HG03103 (cell line): ENCODE data around the gene CDNF.
"Not testable (repeated sequence)": the region's sequence is repeated elsewhere in the genome, so short reads cannot be mapped to it uniquely, and the experiment has no call there.

ENCODE experiments used
- ATAC-seq: cut with Tn5 transposase; IDR thresholded peaks from one replicate; pipeline ENCODE4 v1.9.1; 2021; ENCODE audit warnings: low read depth; ENCODE audit not compliant: unreplicated experiment

Gene CDNF

DNA sequence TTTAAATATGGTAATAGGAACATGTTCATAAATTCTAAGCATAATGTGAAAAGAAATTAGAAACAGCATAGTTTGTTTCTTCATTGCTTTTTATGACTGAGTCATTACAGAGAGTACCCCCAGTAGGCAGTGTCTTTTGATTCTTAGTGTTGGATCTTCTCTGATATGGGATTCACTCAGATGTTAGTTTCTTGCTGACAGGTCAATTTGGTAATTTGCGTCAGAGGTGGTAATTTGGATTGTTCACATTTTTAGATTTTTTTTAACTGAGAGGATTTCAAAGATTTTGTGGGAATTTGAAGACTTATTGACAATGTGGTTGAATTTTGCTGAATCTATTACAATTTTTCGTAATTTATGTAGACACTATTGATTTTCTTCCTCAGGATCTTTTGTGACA is 2.3 kb upstream of the CDNF start:
- ATAC-seq: no peak

DNA sequence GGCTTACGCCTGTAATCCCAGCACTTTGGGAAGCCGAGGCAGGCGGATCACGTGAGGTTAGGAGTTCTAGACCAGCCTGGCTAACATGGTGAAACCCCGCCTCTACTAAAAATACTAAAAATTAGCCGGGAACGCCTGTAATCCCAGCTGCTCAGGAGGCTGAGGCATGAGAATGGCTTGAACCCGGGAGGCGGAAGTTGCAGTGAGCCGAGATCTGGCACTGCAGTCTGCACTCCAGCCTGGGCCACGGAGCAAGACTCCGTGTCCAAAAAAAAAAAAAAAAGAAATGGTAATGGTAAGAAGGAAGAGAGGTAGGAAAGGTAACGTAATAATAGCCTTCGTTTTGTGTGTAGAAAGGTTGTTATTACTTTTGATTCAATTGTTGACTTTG is 1.5 kb upstream of the CDNF start:
- no peak for ATAC-seq

DNA sequence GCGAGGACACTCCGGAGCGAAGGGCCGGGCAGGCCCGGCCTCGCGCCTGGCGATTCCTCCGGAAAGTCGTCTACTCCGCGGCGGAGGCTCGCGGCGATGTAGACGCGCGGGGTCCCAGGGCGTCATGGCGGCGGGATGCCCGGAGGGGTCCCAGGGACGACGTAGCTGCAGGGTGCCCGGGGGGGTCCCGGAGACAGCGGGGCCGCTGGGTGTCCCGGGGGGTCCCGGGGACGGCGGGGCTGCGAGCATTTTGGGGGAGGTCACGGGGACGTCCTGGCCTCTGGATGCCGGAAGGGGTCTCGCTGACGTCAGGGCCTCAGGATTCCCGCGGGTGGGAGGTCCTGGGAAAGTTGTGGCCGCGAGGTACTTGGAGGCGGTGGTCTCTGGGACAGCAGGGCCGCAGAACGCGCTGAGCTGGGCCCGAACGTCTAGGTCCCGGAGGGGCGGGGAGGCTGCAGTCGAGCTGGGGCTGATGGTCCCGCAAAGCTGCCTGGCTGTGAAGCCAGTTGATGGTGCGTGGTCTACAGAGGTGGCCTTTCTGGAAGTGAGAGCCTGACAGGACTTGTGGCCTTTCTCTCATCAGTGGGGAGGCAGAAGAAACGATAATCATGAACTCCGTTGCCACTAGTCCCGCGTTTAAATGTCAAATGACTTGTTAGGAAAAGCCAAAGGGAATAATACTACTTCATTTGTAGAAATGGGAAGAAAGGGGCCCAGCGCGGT is 906 bp upstream of the CDNF start:
- ATAC-seq: no peak

DNA sequence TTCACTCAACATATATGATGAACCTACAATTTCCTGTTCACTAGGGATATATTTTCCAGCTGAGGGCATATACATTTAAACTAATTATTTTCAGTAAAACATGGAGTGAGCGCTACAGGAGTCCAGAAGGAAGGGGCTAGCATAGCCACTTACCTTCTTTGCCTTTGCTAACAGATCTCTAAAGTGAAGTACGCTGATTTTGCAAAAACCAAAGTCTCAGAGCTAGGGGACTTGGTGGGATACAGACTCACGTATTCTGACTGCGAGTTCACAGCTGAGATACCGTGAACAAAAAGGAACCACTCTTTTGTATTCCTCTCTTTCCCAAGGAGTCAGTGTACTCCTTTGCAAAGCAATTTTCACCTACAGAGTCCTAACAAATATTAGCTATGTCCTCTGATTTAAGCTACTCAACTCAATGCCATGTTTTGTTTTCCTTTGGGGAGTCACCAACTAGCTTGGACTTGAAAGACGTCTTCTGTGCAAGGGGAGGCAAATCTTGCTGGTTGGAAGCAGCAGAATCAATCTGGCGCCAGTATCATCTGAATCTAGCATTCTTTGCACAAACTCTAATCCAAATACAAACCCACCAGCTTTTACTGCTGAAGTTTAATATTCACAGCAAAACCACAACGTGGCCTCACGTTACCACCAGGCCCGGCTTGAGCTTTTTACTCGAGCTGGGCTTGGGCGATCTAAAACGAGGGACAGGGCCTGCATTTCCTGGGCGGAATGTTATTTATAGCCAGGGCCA is 657 bp downstream of the CDNF start:
- no peak for ATAC-seq

DNA sequence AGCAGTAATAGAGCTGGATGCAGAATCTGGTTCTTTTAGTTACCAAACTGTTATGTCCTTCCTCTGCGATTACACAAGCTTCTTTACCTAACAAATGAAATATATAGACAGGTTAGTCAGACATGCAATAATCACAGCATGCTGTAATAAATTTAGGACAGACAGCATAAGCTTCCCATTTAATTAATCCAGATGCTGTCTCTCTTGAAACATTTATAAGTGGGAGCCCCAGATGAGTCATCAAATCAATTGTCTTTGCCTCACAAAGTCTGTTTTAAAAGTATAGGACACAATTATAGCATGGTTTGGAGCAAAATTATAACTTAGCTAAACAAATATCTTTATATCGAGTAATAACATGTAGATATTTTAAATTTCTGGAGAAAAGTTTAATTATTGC is 1.6 kb downstream of the CDNF start:
- no peak for ATAC-seq

DNA sequence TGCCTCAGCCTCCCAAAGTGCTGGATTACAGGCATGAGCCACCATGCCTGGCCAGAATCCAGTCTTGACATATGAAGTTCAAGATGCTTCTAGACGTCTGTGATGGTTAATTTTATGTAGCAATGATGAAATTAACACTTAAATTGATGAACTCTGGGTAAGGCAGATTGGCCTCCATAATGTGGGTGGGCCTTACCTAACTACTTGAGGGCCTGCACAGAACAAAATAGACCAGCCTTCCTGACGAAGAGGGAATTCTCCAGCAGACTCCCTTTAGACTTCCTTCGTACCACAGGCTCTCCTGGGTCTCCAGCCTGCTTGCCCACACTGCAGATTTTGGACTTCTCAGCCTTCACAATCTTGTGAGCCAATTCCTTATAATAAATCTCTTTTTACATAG is 4.7 kb downstream of the CDNF start:
- no peak for ATAC-seq

DNA sequence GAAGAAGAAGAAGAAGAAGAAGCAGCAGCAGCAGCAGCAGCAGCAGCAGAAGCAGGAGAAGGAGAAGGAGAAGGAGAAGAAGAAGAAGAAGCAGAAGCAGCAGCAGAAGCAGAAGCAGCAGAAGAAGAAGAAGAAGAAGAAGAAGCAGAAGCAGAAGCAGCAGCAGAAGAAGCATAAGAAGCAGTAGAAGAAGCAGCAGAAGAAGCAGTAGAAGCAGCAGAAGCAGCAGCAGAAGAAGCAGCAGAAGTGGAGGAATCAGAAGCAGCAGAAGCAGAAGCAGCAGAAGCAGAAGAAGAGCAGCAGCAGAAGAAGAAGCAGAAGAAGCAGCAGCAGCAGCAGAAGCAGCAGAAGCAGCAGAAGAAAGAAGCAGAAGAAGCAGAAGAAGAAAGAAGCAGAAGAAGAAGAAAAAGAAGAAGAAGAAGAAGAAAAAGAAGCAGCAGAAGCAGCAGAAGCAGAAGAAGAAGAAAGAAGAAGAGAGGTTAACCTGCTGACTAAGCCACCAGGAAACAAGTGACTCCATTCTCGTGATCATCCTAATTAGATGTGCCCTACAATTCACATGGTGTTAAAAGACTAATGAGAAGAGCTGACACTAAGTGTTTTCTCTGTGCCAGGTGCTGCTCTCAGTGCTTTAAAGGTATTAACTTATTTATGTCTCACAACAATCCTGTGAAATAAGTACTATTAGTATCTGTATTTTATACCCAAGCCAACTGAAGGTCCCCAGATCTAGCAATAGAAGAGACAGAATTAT is 11.6 kb downstream of the CDNF start:
- ATAC-seq: no peak

DNA sequence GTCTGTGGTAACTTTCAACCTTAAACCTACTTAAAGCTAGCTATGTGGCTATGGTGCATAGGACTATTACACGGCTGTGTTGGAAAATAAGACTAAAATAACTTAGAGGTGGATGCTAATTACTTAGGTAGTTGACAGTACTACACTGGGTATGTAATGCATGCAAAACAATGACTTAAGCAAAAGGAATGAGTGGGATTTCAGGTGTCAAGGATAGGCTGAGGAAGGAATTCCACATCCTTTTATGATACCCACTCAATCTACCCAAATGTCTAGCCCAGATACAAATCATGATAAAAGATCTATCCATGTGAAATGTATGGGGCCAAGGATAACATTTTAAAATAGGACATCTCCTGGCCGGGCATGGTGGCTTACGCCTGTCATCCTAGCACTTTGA is 13.9 kb downstream of the CDNF start:
- ATAC-seq: no peak

DNA sequence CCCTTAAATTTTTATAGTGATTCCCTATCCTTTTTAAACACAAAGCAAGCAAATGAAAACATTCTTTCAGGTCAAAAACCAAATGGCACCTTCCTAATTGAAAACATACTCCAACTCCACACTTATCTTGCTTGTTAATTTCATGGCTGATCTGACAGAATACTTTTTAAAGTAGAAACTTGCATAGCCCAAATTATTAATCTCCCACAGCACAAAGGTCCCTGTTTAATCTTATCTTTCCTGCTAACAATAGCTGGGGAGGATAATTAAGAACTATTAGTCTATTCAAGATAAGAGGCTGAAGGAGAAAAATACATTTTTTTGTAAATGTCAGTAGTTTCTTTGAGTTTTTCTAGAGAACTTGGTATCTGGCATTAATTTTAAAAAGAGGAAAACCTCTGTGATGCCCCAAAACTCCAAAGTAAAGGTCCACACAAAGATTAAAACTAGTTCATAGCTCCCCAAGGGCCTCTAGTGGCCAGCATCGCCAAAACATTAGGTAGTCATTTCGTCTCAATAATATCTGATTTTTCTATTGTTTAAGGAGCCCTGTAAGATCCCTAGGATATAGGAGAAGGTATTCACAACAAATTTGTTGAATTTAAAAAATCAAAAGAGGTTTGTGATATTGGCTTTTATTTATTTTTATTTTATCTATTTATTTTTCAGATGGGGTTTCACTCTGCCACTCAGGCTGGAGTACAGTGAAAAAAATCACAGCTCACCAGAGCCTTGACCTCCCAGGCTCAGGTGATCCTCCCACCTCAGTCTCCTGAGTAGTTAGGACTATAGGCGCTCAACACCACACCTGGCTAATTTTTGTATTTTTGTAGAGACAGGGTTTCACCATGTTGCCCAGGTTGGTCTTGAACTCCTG is 14.7 kb downstream of the CDNF start:
- ATAC-seq: no peak

DNA sequence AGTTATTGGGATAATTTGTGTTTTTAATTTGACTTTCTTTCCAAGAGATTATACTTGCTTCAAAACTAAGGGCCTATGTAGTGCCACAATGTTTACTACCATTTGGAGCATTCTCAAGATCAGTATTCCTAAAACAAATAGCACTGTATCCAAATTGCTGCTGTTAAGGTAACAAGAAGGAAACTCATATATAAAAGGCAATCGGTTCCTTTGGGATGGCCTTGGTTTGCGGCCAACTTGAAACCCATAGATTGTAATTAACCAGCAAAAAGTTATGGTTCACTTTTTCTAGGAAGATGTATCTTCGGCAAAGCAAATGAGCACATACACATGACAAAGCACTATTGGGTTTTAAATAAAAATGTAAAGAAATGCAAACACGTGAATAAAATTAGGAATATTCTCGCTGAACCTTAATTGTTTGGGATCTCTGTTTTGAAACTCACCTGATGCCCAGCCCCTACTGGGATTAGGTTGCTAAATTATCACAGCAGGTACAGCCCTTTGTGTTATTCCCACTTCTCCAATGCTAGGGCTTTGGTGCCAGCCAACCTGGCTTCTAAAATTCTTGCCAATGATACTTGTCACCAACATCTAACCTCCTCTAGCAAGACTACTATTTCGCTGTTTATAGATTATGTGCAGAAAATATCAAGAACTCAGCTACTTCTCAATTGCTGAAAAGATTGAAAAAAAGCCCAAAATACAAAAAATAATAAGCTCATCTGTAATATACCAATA is 16.0 kb downstream of the CDNF start:
- ATAC-seq: no peak

DNA sequence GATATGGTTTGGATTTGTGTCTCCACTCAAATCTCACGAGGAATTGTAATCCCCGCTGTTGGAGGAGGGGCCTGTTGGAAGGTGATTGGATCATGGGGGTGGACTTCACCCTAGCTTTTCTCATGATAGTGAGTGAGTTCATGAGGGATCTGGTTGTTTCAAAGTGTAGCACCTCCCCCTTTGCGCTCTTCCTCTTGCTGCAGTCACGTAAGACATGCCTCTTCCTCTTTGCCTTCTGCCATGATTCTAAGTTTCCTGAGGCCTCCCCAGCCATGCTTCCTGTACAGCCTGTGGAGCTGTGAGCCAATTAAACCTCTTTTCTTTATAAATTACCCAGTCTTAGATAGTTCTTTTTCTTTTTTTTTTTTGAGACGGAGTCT is 17.1 kb downstream of the CDNF start:
- no peak for ATAC-seq

DNA sequence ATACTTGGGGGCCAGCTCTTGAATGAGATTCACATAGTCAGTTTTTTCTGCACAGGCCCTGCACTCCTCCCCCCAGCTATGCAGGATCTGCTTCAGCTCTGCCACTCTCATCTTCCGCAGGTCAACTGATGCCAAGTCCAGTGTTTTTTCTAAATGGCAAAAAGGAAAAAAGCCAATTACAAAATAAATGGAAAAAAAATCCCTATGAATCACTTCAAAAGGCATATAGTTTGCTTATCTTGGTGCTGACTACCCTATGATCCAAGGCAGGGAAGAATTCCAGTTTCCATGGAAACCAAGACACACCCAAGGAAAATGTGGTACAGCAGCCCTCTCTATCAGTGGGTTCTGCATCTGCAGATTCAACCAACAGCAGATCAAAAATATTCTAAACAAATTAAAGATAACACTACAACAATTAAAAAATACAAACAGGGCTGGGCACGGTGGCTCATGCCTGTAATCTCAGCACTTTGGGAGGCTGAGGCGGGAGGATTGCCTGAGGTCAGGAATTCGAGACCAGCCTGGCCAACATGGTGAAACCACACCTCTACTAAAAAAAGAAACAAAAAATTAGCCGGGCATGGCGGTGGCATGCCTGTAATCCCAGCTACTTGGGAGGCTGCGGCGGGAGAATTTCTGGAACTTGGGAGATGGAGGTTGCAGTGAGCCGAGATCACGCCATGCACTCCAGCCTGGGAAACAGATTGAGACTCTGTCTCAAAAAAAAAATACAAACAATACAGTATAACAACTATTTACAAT is 17.6 kb downstream of the CDNF start:
- ATAC-seq: no peak

DNA sequence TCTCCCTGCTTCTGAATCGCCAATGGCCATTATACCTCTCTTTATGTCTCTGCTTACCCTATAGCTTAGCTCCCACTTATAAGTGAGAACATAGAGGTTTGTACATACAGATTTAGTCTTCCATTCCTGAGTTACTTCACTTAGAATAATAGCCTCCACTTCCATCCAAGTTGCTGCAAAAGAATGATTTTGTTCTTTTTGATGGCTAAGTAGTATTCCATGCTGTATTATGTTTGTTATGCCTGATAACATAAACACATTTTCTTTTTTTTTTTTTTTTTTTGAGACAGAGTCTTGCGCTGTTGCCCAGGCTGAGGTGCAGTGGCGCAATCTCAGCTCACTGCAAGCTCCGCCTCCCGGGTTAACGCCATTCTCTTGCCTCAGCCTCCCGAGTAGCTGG is 21.1 kb downstream of the CDNF start:
- ATAC-seq: not testable (repeated sequence)

DNA sequence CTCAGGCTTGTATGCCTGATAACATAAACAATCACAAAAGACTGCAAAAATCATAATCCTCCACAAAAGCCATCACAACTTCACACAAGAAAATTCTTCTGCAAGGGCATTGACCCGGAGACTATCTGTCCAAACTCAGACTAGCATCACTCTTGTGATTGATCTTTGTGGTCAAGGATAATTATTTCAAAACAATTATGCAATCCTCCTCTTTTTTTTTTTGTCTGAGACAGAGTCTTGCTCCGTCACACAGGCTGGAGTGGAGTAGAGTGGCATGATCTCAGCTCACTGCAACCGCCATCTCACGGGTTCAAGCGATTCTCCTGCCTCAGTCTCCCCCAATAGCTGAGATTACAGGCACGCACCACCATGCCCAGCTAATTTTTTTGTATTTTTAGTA is 22.2 kb downstream of the CDNF start:
- no peak for ATAC-seq

DNA sequence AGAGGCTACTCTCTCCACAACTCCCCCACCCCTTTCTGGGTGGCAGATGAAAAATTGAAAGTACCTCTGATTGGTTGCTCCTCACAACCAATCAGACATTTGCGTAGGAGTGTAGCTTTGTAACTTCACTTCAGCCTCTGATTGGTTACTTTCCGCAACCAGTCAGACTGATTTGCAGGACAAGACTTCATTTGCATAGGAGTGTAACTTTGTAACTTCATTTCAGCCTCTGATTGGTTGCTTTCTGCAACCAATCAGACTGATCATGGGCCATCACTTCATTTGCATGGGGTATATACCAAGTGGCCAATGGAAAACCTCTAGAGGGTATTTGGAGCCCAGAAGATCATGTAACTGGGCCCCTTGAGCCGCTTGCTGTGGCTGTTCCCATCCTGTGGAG is 25.6 kb downstream of the CDNF start:
- no peak for ATAC-seq

DNA sequence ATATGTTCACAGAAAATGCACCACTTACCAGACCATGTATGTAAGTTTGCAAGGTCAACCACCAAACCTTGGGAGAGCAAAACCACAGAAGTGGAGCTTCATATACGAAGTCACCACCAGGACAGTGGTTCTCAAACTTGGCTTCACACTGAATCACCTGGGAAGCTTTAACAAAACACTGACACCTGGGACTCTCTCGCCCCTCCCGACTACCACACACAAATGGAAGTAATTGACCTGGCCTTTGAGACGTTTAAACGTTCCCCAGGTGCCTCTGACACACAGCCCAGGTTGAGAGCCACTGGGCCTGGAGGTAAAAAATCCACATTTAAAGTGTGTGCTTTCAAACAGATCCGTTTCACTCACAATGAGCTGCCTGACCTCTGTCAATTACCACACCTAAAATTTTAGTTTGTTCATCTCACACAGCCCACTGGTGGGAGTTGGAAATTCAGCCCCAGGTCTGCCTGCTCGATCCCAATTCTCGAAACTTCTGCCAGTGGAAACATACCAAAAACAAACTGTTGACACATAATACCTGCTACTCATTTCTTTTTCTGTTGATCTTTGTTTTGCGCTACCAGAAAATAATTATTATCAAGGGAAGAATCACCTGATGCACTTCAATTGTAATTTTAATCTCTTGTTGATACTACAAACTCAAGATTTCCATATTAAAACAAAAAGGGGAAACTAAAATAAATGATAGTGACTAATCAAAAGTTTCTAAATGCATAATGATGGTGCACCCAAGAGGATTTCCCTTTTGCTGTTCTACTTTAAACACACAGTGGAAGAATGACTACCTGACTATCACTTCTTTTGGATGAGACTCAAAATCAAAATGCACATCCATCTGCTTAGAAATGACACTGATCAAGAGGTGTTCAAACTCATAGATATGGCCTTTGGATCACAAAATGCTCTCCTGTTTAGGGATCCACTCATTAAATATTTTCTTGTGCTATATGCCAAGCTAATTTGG is 26.6 kb downstream of the CDNF start:
- ATAC-seq: no peak

DNA sequence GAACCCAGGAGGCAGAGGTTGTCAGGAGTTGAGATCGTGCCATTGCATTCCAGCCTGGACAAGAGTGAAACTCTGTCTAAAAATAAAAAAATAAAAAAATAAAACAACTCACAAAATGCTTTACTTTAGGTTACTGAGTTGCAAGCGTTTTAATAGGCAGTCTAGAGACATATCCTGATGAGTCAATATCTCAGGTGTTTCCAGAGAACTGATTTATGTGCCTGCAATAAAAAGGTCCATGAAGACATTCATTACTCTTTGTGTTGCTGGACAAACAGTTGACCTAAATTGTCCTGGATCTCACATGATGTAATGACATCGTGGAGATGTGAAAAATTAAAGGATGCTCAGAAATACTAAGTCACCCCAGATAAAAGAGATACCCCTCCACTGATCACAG is 31.5 kb downstream of the CDNF start:
- ATAC-seq: no peak

DNA sequence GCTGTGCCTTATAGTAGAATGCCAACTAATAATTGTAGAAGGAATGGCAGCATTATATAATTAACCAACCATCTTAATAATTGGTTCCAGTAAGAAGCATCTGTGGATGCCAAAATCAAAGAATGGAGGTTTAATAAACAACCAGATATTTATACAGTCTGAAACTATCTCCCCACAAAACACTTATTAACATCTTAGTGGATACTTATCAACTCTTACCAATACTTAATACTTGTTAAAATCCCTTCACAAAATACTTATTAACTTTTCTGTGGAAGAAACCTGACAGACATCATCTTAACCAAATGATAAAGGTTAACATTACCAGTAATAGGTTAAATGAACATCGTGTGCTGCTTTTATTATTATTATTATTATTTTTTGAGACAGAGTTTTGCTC is 34.0 kb downstream of the CDNF start:
- no peak for ATAC-seq
